Karpas-422 (cell line): ENCODE results near the gene EXOSC7. TPM values are rescaled to one million over a fixed set of nuclear protein-coding genes. Genes with fewer than 3 reads are reported as not detected.
A peak's percentile ranks its signal among the peaks of the same experiment; 100 is the strongest.

ENCODE experiments used
- DNase-seq: peaks from one replicate; pipeline ENCODE4 v3.0.0-alpha.2; 2015
- H2AFZ ChIP-seq: fragments of 200-600 bp; sonication (generic); 2 replicates; pipeline ENCODE4 v1.6.1; 2014; ENCODE audit warnings: antibody characterized with exemption, low read length, mixed read lengths
- H3K27ac ChIP-seq: fragments of 200-600 bp; sonication (generic); 2 replicates; pipeline ENCODE4 v1.5.1; 2014; ENCODE audit warnings: mild to moderate bottlenecking, low read length, moderate library complexity
- H3K27me3 ChIP-seq: fragments of 200-600 bp; sonication (generic); 2 replicates; pipeline ENCODE4 v1.6.1; 2014; ENCODE audit warnings: low read length, mixed read lengths
- H3K36me3 ChIP-seq: fragments of 200-600 bp; sonication (generic); 2 replicates; pipeline ENCODE4 v1.6.1; 2014; ENCODE audit warnings: low read length, mixed read lengths; ENCODE audit not compliant: insufficient read depth
- H3K4me1 ChIP-seq: fragments of 200-600 bp; sonication (generic); 2 replicates; pipeline ENCODE4 v1.6.1; 2014; ENCODE audit warnings: mild to moderate bottlenecking, low read length, mixed read lengths
- H3K4me2 ChIP-seq: fragments of 200-600 bp; sonication (generic); 2 replicates; pipeline ENCODE4 v1.6.1; 2014; ENCODE audit warnings: low read length, low read depth, mild to moderate bottlenecking; ENCODE audit not compliant: poor library complexity, severe bottlenecking
- H3K4me3 ChIP-seq: fragments of 200-600 bp; sonication (generic); 2 replicates; pipeline ENCODE4 v1.5.1; 2014; ENCODE audit warnings: mild to moderate bottlenecking, antibody characterized with exemption, low read length, mixed read lengths
- H3K79me2 ChIP-seq: fragments of 200-600 bp; sonication (generic); 2 replicates; pipeline ENCODE4 v1.6.1; 2014; ENCODE audit warnings: mild to moderate bottlenecking, low read length, mixed read lengths
- H3K9ac ChIP-seq: fragments of 200-600 bp; sonication (generic); 2 replicates; pipeline ENCODE4 v1.6.0; 2014; ENCODE audit warnings: low read length
- H3K9me2 ChIP-seq: fragments of 200-600 bp; sonication (generic), shearing (Covaris generic); replicated peaks from 2 replicates; pipeline ENCODE4 v1.6.0; 2014; ENCODE audit warnings: mild to moderate bottlenecking, low read length, moderate library complexity; ENCODE audit not compliant: insufficient read depth
- H3K9me3 ChIP-seq: fragments of 300-700, 200-600 bp; sonication (generic); 2 replicates; pipeline ENCODE4 v1.6.1; 2014; ENCODE audit warnings: low read length, mixed read lengths
- H4K20me1 ChIP-seq: fragments of 200-600 bp; sonication (generic); 2 replicates; pipeline ENCODE4 v1.6.1; 2014; ENCODE audit warnings: mild to moderate bottlenecking, antibody characterized with exemption, low read length, low read depth; ENCODE audit not compliant: insufficient read depth
- total RNA-seq: library from RNA; depleted of rRNA; stranded (reverse); fragments of >200 nt; shearing (Covaris generic); gene quantifications from 2 replicates; pipeline ENCODE4 v1.2.3, GENCODE V29; 2014; ENCODE audit warnings: low replicate concordance

EXOSC7 gene
- total RNA-seq, 1 experiment from 2014 or later, result 67.1 TPM

DNA sequence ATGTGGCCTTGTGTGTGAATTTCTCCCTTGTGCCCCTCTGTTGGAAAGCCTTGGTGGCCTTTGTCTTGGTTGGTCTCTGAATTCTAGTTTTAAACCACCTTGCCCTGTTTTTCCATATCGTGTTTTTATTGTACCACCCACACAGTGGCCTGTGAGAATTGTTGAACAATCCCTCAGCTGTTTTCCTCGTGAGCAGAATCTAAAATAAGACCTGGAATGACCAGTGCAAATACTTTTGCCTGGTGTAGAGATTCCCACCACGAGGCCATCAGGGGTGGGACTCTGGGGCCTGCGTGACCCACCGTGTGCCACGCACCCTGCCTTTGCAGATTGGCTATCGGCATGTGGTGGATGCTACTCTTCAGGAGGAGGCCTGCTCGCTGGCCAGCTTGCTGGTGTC, 31.0 kb downstream of the EXOSC7 start:
- Histone ChIP-seq H3K27ac (no peak overlapping the region), H3K9me3 (no peaks in the 10 kb centered on the region), H3K4me3 (no peak overlapping the region), H3K9ac (no peak overlapping the region), H3K36me3 (peaks cover 73% of the 10 kb centered on the region), H3K9me2 (no peaks in the 10 kb centered on the region), H3K79me2 (peaks cover 12% of the 10 kb centered on the region; the same call in 1 of the 2 replicates), H3K4me1 (peaks cover 22% of the 10 kb centered on the region), H3K4me2 (no peak overlapping the region), H3K27me3 (no peaks in the 10 kb centered on the region), H2AFZ (no peak overlapping the region), H4K20me1 (0 out of 2 replicates have a peak, but pooled peaks cover 5% of the 10 kb centered on the region)
- DNase-seq, result no peak

DNA sequence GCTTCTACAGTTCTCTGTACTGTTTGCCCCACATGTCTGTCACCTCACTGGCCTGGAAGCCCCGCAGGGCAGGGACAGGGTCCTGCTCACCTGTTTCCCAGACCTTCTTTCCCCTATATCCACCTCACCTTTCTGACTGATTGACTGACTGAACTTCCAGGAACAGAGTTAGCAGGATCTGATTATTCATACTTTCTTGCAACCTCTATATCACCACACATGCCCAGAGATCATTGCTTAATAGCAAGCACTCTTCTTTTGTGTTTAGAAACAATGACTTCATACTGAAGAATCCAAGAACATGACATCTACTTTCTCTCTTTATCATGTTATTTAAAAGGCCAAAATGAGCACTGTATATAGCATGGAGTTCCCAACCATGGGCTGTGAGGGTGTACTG, 32.1 kb downstream of the EXOSC7 start:
- peaks cover 26% of the 10 kb centered on the region for H3K4me1 ChIP-seq
- no peak overlapping the region for H3K27ac ChIP-seq
- H3K79me2 ChIP-seq, result peaks cover 9% of the 10 kb centered on the region; the same call in 1 of the 2 replicates
- H3K27me3 ChIP-seq, result no peaks in the 10 kb centered on the region
- H3K9ac ChIP-seq, result no peak overlapping the region
- H3K4me2 ChIP-seq, result no peak overlapping the region
- no peak overlapping the region for H3K4me3 ChIP-seq
- H2AFZ ChIP-seq, result no peak overlapping the region
- H3K9me2 ChIP-seq, result no peaks in the 10 kb centered on the region
- H3K36me3 ChIP-seq, result peaks cover 71% of the 10 kb centered on the region
- 0 out of 2 replicates have a peak, but pooled peaks cover 10% of the 10 kb centered on the region for H4K20me1 ChIP-seq
- no peaks in the 10 kb centered on the region for H3K9me3 ChIP-seq
- no peak for DNase-seq

DNA sequence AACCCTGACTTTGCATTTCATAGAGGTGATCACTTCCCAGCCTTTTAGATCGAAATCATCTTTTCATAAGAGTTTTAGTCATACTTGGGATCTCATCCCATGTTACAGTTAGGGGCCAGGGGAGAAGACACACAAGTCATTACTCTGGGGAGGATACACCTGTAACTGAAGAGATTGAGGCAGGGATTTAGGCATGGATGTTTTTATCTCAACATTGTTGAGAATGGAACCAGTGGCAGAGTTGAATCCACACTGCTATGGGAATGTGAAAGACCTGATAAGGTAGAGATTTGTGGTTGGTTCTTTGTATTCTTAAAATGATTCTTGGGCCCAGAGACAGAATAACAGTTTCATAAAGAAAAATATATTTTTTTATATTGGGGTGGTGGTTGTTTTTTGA, 33.8 kb downstream of the EXOSC7 start:
- Histone ChIP-seq H3K4me1 (peaks cover 26% of the 10 kb centered on the region), H3K79me2 (peaks cover 7% of the 10 kb centered on the region; the same call in 1 of the 2 replicates), H3K27me3 (no peaks in the 10 kb centered on the region), H3K27ac (no peak overlapping the region), H3K4me3 (no peak overlapping the region), H3K9me2 (no peaks in the 10 kb centered on the region), H3K4me2 (no peak overlapping the region), H2AFZ (no peak overlapping the region), H4K20me1 (0 out of 2 replicates have a peak, but pooled peaks cover 10% of the 10 kb centered on the region), H3K36me3 (peaks cover 61% of the 10 kb centered on the region), H3K9ac (no peak overlapping the region), H3K9me3 (no peaks in the 10 kb centered on the region)
- DNase-seq, result no peak

DNA sequence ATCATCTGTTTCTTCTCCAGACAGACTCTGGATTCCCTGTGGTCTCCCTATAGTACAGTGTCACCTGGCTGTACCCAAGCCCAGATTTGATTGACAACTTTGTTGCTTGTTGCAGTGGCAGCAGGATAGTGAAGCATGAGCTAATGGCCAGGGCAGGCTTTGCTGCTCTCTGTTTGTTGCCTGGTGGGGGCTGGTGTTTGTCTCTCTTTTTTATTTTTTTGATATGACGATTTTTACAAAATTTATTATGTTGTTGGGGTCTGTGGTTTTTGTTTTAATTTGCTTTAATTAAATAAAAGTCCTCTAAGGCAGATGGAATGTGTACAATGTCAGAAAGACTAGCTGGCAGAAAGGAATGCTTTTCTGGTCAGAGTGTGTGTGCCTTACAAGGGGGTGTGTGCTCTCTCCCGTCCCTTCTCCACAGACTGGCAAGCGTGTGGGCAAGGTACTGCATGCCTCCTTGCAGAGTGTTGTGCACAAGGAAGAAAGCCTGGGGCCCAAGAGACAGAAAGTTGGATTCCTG, 34.8 kb downstream of the EXOSC7 start:
- no peak overlapping the region for H3K4me3 ChIP-seq
- peaks cover 3% of the 10 kb centered on the region; the same call in 1 of the 2 replicates for H3K79me2 ChIP-seq
- peaks cover 26% of the 10 kb centered on the region for H3K4me1 ChIP-seq
- no peak overlapping the region for H3K9ac ChIP-seq
- no peak for DNase-seq
- H3K27me3 ChIP-seq, result no peaks in the 10 kb centered on the region
- 0 out of 2 replicates have a peak, but pooled peaks cover 10% of the 10 kb centered on the region for H4K20me1 ChIP-seq
- no peaks in the 10 kb centered on the region for H3K9me2 ChIP-seq
- no peaks in the 10 kb centered on the region for H3K9me3 ChIP-seq
- H3K27ac ChIP-seq, result no peak overlapping the region
- peaks cover 58% of the 10 kb centered on the region; the same call in 1 of the 2 replicates for H3K36me3 ChIP-seq
- H2AFZ ChIP-seq, result no peak overlapping the region
- no peak overlapping the region for H3K4me2 ChIP-seq

DNA sequence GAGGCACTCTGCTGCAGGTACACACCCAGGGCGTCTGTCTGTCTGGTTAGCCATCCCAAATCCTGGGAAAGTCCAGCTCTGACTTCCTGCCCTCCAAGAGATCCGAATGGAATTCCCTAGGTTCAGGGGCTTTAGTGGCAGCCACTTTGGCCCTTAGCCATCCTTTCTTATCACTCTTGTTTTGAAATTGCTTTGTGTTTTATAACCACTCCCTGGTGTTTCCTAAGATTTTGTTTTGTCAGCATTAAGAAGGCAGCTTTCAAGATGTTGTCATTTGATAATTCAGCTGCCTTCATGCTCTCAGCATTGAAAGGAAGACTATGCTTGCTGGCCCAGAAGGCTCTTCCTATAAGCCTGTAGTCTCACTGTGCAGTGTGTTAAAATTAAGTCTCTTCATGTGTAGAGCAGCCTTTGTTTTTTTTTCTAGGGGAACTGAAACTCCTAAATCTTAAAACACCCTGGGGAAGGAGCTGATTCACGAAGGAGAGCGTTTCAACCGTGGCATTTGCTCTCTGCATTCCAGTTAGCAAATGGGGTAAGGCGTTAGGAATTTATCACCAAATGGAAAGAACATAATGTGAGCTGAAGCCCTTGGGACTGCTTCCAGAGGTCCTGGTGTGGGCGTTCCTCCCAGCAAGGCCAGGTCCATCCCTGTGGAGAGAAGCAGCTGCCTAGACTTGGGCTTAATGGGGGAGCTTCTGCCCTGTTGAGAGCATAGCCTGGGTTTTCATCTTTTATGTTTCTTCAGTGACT, 35.9 kb downstream of the EXOSC7 start:
- H3K36me3 ChIP-seq, result peaks cover 56% of the 10 kb centered on the region; the same call in 1 of the 2 replicates
- no peaks in the 10 kb centered on the region for H3K9me3 ChIP-seq
- no peaks in the 10 kb centered on the region for H3K9me2 ChIP-seq
- no peak overlapping the region for H2AFZ ChIP-seq
- peaks cover 3% of the 10 kb centered on the region; the same call in 1 of the 2 replicates for H3K79me2 ChIP-seq
- H4K20me1 ChIP-seq, result 0 out of 2 replicates have a peak, but pooled peaks cover 10% of the 10 kb centered on the region
- H3K4me2 ChIP-seq, result no peak overlapping the region
- H3K9ac ChIP-seq, result peak overlapping the region; percentile 27; the same call in 1 of the 2 replicates
- no peak overlapping the region for H3K4me3 ChIP-seq
- H3K27me3 ChIP-seq, result no peaks in the 10 kb centered on the region
- H3K27ac ChIP-seq, result peak overlapping the region; percentile 42
- peaks cover 26% of the 10 kb centered on the region for H3K4me1 ChIP-seq
- no peak for DNase-seq

DNA sequence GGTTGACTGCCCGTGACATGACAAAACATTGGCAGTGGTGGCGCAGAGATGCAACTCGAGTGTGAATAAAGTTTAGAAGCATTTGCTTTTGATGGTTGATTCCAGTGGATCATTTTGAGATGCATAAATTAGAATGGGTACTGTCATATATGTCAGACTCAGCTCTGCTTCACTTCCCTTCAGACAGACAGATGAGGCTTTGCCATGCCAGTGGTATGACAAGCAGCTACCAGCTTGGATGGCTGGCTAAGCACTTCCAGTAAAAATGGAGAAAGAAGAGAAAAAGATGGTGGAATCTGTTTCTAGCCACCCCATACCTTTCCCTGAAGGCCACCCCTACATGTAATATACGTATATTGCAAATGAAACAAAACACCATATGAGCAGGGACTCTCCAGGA, 36.5 kb downstream of the EXOSC7 start:
- H3K27ac ChIP-seq, result no peak overlapping the region
- H3K79me2 ChIP-seq, result peaks cover 3% of the 10 kb centered on the region; the same call in 1 of the 2 replicates
- no peak overlapping the region for H2AFZ ChIP-seq
- no peak overlapping the region for H3K4me2 ChIP-seq
- peaks cover 53% of the 10 kb centered on the region; the same call in 1 of the 2 replicates for H3K36me3 ChIP-seq
- H3K4me1 ChIP-seq, result peaks cover 26% of the 10 kb centered on the region
- DNase-seq, result no peak
- H3K9me3 ChIP-seq, result no peaks in the 10 kb centered on the region
- no peak overlapping the region for H3K9ac ChIP-seq
- H4K20me1 ChIP-seq, result 0 out of 2 replicates have a peak, but pooled peaks cover 10% of the 10 kb centered on the region
- H3K9me2 ChIP-seq, result no peaks in the 10 kb centered on the region
- no peaks in the 10 kb centered on the region for H3K27me3 ChIP-seq
- H3K4me3 ChIP-seq, result no peak overlapping the region

DNA sequence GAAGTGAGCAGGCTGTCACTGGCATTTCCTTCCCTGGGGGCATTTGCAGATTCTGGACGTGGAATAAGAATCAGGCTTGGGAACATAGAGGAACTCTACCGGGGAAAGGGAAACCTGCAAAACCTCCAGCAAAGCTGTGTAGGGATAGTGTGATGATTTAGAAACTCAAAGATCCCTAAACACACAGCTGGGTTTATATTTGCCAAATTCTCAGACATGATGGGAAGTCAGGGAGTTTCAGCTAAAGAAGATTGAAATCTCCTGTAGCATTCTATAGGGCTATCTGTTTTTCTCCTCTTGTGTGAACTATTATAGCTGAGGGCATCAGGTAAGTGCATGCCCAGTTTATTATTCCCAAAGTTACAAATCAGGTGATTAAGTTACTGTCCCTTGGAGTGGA, 40.9 kb downstream of the EXOSC7 start:
- DNase-seq, result no peak
- H3K27me3 ChIP-seq, result no peaks in the 10 kb centered on the region
- peaks cover 21% of the 10 kb centered on the region; the same call in 1 of the 2 replicates for H3K36me3 ChIP-seq
- H4K20me1 ChIP-seq, result 0 out of 2 replicates have a peak, but pooled peaks cover 6% of the 10 kb centered on the region
- no peak overlapping the region for H3K27ac ChIP-seq
- H3K4me2 ChIP-seq, result no peak overlapping the region
- no peaks in the 10 kb centered on the region for H3K9me2 ChIP-seq
- no peak overlapping the region for H3K9ac ChIP-seq
- H3K4me3 ChIP-seq, result no peak overlapping the region
- H2AFZ ChIP-seq, result no peak overlapping the region
- peaks cover 6% of the 10 kb centered on the region for H3K4me1 ChIP-seq
- no peaks in the 10 kb centered on the region for H3K9me3 ChIP-seq
- H3K79me2 ChIP-seq, result no peaks in the 10 kb centered on the region

DNA sequence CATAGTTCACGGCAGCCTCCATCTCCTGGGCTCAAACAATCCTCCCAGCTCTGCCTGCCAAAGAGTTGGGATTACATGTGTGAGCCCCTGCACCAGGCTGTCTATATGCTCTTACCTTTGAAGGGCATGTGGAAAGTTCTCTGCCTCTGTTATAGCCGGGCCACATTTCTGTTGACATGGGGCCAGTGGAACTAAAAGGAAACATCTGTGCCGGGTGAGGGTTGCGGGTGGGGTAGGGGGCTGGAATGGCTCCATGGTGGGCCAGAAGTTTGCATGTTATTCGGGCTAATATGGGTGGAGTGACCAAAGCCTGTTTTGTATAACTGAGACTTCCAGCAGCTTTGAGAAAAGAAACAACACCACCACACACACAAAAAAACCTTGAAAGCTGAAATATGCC, 41.8 kb downstream of the EXOSC7 start:
- Histone ChIP-seq H3K9me2 (no peaks in the 10 kb centered on the region), H3K27me3 (no peaks in the 10 kb centered on the region), H3K9ac (no peak overlapping the region), H3K9me3 (no peaks in the 10 kb centered on the region), H3K4me3 (no peak overlapping the region), H2AFZ (no peak overlapping the region), H4K20me1 (no peaks in the 10 kb centered on the region), H3K36me3 (peaks cover 12% of the 10 kb centered on the region; the same call in 1 of the 2 replicates), H3K4me1 (no peaks in the 10 kb centered on the region), H3K4me2 (no peak overlapping the region), H3K27ac (no peak overlapping the region), H3K79me2 (no peaks in the 10 kb centered on the region)
- DNase-seq, result no peak
